Measurements from ENCODE around the gene ADD2.

DNA sequence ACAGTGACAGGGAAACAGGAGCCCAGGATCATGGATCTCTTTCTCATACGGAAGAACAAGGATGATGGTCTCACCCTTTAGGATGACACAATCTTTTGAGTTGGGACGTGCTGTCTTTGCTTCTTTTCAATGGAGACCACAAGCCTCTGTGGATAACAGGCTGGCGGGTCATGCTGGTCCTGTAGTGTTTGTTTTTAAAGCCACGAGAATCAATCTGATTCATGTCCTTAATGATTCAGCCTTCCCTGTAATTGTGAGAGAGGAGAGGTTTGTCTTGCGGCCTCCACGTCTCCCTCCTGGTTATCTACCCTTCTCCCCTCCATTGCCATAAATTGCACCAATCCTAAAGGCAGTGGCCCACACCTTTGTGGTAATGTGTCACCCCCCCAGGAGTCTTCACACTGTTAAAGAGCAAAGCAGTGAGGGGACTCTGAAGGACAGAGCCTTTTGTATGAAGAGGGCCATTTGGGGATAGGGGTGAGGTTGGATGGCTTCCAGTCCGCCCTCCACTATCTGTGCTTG is 126.7 kb downstream of the ADD2 start:
- TF ChIP-seq, protein P1, sequence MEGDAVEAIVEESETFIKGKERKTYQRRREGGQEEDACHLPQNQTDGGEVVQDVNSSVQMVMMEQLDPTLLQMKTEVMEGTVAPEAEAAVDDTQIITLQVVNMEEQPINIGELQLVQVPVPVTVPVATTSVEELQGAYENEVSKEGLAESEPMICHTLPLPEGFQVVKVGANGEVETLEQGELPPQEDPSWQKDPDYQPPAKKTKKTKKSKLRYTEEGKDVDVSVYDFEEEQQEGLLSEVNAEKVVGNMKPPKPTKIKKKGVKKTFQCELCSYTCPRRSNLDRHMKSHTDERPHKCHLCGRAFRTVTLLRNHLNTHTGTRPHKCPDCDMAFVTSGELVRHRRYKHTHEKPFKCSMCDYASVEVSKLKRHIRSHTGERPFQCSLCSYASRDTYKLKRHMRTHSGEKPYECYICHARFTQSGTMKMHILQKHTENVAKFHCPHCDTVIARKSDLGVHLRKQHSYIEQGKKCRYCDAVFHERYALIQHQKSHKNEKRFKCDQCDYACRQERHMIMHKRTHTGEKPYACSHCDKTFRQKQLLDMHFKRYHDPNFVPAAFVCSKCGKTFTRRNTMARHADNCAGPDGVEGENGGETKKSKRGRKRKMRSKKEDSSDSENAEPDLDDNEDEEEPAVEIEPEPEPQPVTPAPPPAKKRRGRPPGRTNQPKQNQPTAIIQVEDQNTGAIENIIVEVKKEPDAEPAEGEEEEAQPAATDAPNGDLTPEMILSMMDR (IDR thresholded peaks at IDR 0.05; ENCODE audit: low read depth, low read length, missing input control) = no peak
- TF ChIP-seq GABPA (IDR thresholded peaks at IDR 0.05 in 1 of 2, conservative IDR thresholded peaks at IDR 0.05 in 1 of 2) = no peak
- no peak for TF ChIP-seq HNF4G (IDR thresholded peaks at IDR 0.05)
- no peak for TF ChIP-seq YY1 (IDR thresholded peaks at IDR 0.05)

Measured in liver (tissue), 3 donors.